Transverse colon (tissue), 4 donors: Measurements from ENCODE around the gene TCOF1. TPM values are rescaled to one million over a fixed set of nuclear protein-coding genes. Genes with fewer than 3 reads are reported as not detected.

Source experiments
- DNase-seq: peaks from one replicate; pipeline ENCODE4 v3.0.0-alpha.2; 2019
- H3K27ac ChIP-seq, 4 donors: fragments of 200-600 bp; sonication (generic); 2 replicates each; pipeline ENCODE4 v1.5.1; 2016 to 2018; ENCODE audit warnings: inconsistent platforms in 4 of 4
- H3K27me3 ChIP-seq: fragments of 200-600 bp; sonication (generic); 2 replicates; pipeline ENCODE4 v1.5.1; 2017; ENCODE audit warnings: inconsistent platforms
- H3K36me3 ChIP-seq, 4 donors: fragments of 200-600 bp; sonication (generic); 2 replicates each; pipeline ENCODE4 v1.5.1; 2017 to 2019; ENCODE audit warnings: inconsistent platforms in 4 of 4
- H3K4me1 ChIP-seq, 4 donors: fragments of 200-600 bp; sonication (generic); 2 replicates each; pipeline ENCODE4 v1.5.1; 2017 to 2020; ENCODE audit warnings: inconsistent platforms in 4 of 4
- H3K4me3 ChIP-seq, 4 donors: fragments of 200-600 bp; sonication (generic); 1 replicate in 1 of 4; 2 replicates in 3 of 4; pipeline versions ENCODE4 v1.5.1 to v1.6.1; 2017 to 2019; ENCODE audit warnings: inconsistent platforms in 4 of 4
- H3K9me3 ChIP-seq, 2 donors: fragments of 200-600 bp; sonication (generic); 2 replicates each; pipeline ENCODE4 v1.5.1; 2017 to 2019; ENCODE audit warnings: inconsistent platforms in 2 of 2
- EP300 ChIP-seq: sonication (generic); formaldehyde crosslinking; IDR thresholded peaks from one replicate; pipeline ENCODE4 v1.6.1; 2017; ENCODE audit warnings: antibody characterized with exemption, low read depth
- POLR2A ChIP-seq: fragments of 450-650 bp; IDR thresholded peaks from one replicate; pipeline ENCODE4 v1.6.1; 2016; ENCODE audit warnings: antibody characterized with exemption, mild to moderate bottlenecking, moderate library complexity
- POLR2AphosphoS5 ChIP-seq, 3 donors: sonication (generic); formaldehyde crosslinking; IDR thresholded peaks; one replicate each; pipeline ENCODE4 v1.6.1; 2016; ENCODE audit warnings: antibody characterized with exemption in 3 of 3
- WGBS, 2 donors: methylation state at CpG; one replicate each; pipeline ENCODE4 v1.1.5; 2018; ENCODE audit warnings: low coverage in 1 of 2; 5-methylcytosine and 5-hydroxymethylcytosine counted together
- in situ Hi-C, 4 donors: fragments of 200-750 bp; cut with MboI; loops; one replicate each; pipeline versions ENCODE4 v1.15.0 to v1.15.1; 2017; ENCODE audit warnings: low sequenced_read_pairs in 3 of 4, low pct_ligation_motif_present in 1 of 4, low pct_unique_long_range_greater_than_20kb in 1 of 4
- intact Hi-C: fragments of 100-400 bp; cut with DNase I; formaldehyde crosslinking; loops from one replicate; pipeline ENCODE4 v1.15.1; 2023; ENCODE audit warnings: low total_unique reads
- total RNA-seq, 4 donors: library from RNA; depleted of rRNA; stranded (reverse); fragments of >200 nt; gene quantifications; one replicate each; pipeline ENCODE4 v1.1.0, GENCODE V29; 2016
- TF ChIP-seq, protein P1 (sequence below), 5 experiments: fragments of 200-600 bp in 3 of 5; fragments of 450-650 bp in 2 of 5; sonication (generic) in 3 of 5; IDR thresholded peaks; 1 replicate in 2 of 5; 2 replicates in 3 of 5; pipeline ENCODE4 v1.5.1; 2016 to 2017; ENCODE audit warnings: antibody characterized with exemption in 5 of 5, inconsistent platforms in 3 of 5, mild to moderate bottlenecking in 2 of 5, moderate library complexity in 1 of 5

TCOF1 gene
- total RNA-seq, 4 donors from 2014 or later: 12.0 to 87.2 (median 31.3) TPM

DNA sequence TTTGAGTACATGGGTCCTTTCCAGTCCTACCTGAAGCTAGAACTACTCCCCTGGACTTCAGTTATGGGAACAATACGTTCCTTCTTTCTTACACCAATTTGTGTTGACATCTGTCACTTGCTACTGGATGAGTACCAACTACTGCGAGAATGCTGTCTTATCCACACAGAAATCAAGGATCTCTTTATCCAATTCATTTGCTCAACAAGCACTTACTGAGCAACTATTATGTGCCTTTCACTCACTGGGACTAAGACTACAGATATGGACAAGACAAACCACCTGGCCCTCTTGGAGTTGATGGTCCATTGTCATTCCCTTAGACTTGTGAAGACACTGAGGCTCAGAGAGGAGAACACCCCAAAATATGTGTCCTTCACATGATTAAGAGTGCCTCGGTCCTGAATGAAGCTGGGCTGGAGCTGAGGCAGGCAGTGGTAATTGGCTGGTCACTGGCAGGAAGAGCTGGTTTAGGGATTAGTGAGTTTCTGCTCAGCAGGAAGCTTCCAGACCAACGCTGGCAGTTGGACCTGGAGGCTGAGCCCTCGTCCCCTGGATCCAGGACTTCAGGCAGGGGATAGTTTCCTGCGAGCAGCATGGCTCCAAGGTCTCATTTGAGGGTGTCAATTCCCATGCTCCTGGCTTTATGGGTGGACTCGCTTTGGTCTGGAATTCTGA lies 46.3 kb upstream of the TCOF1 start:
- no peak for DNase-seq
- Histone ChIP-seq H3K4me1 (no peaks in the 10 kb centered on the region), H3K27ac (no peak overlapping the region), H3K9me3 (no peaks in the 10 kb centered on the region), H3K36me3 (no peaks in the 10 kb centered on the region), H3K27me3 (no peaks in the 10 kb centered on the region), H3K4me3 (no peak overlapping the region)
- 73 to 83% methylated on average over 2 to 7 of the region's 7 CpGs for WGBS, 2 donors
- in situ Hi-C loops: no loop called here
- TF ChIP-seq, protein P1, sequence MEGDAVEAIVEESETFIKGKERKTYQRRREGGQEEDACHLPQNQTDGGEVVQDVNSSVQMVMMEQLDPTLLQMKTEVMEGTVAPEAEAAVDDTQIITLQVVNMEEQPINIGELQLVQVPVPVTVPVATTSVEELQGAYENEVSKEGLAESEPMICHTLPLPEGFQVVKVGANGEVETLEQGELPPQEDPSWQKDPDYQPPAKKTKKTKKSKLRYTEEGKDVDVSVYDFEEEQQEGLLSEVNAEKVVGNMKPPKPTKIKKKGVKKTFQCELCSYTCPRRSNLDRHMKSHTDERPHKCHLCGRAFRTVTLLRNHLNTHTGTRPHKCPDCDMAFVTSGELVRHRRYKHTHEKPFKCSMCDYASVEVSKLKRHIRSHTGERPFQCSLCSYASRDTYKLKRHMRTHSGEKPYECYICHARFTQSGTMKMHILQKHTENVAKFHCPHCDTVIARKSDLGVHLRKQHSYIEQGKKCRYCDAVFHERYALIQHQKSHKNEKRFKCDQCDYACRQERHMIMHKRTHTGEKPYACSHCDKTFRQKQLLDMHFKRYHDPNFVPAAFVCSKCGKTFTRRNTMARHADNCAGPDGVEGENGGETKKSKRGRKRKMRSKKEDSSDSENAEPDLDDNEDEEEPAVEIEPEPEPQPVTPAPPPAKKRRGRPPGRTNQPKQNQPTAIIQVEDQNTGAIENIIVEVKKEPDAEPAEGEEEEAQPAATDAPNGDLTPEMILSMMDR (IDR thresholded peaks at IDR 0.05): no peak
- TF ChIP-seq POLR2AphosphoS5 (IDR thresholded peaks at IDR 0.05): no peak
- TF ChIP-seq EP300: no peak
- no peak for TF ChIP-seq POLR2A
- intact Hi-C loops: no loop called here

DNA sequence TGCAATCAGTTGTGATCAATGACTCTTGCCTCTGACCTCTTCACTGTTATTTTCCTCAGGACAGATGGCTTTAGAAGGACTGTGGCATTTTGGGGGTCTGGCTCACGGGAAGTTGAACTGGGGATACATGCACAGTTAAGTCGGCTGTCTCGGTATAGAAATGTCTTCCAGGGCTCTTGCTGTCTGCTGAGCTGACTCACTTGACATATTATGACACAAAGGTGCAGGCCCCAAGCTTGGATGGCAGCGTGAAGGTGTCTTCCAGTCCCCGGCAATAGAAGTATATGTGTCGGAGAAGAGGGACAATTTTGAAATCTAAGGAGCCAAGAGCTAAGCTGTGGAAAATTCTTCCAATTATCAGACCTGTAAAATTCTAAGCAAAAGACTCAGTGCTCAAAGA lies 45.0 kb upstream of the TCOF1 start:
- 90 to 91% methylated on average over 6 of the region's 6 CpGs for WGBS, 2 donors
- Histone ChIP-seq H3K27me3 (no peaks in the 10 kb centered on the region), H3K36me3 (no peaks in the 10 kb centered on the region), H3K4me3 (no peak overlapping the region), H3K27ac (no peak overlapping the region), H3K9me3 (no peaks in the 10 kb centered on the region), H3K4me1 (no peaks in the 10 kb centered on the region)
- TF ChIP-seq, protein P1 (IDR thresholded peaks at IDR 0.05): no peak
- no peak for TF ChIP-seq EP300
- no peak for TF ChIP-seq POLR2AphosphoS5 (IDR thresholded peaks at IDR 0.05)
- no peak for TF ChIP-seq POLR2A
- intact Hi-C loops: no loop called here
- in situ Hi-C loops: no loop called here
- DNase-seq: no peak

DNA sequence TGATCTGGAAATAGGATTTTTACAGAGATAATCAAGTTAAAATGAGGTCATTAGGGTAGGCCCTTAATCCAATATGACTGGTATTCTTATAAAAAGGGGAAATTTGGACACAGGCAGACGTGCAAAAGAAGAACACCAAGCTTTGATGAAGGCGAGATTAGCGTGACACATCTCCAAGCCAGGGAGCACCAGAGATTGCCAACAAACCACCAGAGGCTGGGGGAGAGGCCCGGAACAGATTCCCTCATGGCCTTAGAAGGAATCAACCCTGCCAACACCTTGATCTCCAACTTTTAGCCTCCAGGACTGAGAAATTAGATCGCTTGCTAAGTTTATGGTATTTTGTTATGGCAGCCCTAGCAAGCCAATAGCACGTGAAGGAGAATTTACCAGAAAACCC lies 44.0 kb upstream of the TCOF1 start:
- no peaks in the 10 kb centered on the region for H3K4me1 ChIP-seq
- no peaks in the 10 kb centered on the region for H3K27me3 ChIP-seq
- H3K36me3 ChIP-seq: no peaks in the 10 kb centered on the region
- H3K27ac ChIP-seq: no peak overlapping the region
- 81 to 88% methylated on average over 5 to 6 of the region's 6 CpGs for WGBS, 2 donors
- in situ Hi-C loops (no loop called here), intact Hi-C loops (no loop called here)
- no peak overlapping the region for H3K4me3 ChIP-seq
- DNase-seq: no peak
- no peak for TF ChIP-seq POLR2A
- no peak for TF ChIP-seq POLR2AphosphoS5 (IDR thresholded peaks at IDR 0.05)
- TF ChIP-seq, protein P1 (IDR thresholded peaks at IDR 0.05): no peak
- no peak for TF ChIP-seq EP300
- H3K9me3 ChIP-seq: no peaks in the 10 kb centered on the region

DNA sequence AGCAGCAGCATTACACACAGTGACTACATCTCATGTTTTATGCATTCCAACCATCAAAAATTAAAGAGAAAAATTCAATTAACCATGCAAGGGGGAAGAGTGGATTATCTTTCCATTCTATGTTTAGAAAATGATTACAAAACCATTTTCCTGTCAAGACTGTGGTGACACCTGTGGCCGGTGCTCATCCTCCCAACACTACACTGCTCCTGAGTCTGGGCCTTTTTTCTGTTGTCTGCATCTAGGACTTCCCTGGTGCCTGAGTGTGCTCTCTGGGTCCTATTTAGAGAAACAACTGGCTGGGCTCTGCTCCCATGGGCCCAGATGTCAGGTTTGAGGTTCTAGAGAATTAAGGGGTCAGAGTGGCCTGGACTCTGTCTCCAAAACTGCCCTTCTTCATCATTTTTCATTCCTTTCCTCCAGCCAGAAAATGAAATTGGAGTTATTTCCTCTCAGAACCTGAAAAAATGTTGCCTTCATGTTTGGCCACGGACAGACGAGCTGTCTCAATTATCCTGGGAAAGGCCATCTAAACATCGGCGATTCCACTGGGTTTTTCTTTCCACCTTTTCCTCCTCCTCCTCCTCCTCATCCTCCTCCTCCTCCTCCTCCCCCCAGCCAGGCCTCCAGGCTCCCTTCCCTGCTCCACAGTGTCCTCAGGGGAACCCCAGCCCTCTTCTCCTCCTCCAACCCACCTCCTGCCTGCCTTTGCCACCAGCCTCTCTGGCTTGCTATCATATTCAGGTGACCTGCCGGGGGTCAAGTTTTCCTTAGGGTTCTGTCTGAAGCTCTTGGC lies 43.4 kb upstream of the TCOF1 start:
- in situ Hi-C loops: no loop called here
- no peak for DNase-seq

More for the DNA sequence above, 43.4 kb upstream of the TCOF1 start:
- Histone ChIP-seq H3K27ac (no peak overlapping the region), H3K9me3 (no peaks in the 10 kb centered on the region), H3K27me3 (no peaks in the 10 kb centered on the region), H3K4me3 (no peak overlapping the region), H3K36me3 (no peaks in the 10 kb centered on the region), H3K4me1 (no peaks in the 10 kb centered on the region)
- intact Hi-C loops: no loop called here
- 79 to 81% methylated on average over 4 to 6 of the region's 6 CpGs for WGBS, 2 donors
- TF ChIP-seq, protein P1 (IDR thresholded peaks at IDR 0.05): no peak
- no peak for TF ChIP-seq POLR2A
- no peak for TF ChIP-seq EP300
- TF ChIP-seq POLR2AphosphoS5 (IDR thresholded peaks at IDR 0.05): no peak
